ENCODE results near the gene COL8A1. TPM values are rescaled to one million over a fixed set of nuclear protein-coding genes. Genes with fewer than 3 reads are reported as not detected.

The COL8A1 gene
- total RNA-seq, 1 donor from 2014 or later: 123 TPM

GRCh38 chr3:99758502-99759177 is 120.2 kb downstream of the COL8A1 start:
- no peaks in the 10 kb centered on the region for H3K27me3 Mint-ChIP-seq (ENCODE audit: low read depth, unreplicated experiment)
- no peaks in the 10 kb centered on the region for H3K9me3 ChIP-seq (ENCODE audit: insufficient read depth, low read depth, low read length)
- no peak overlapping the region for H3K4me2 ChIP-seq (ENCODE audit: low read length)
- H2AFZ ChIP-seq (ENCODE audit: low read depth, low read length): no peak overlapping the region
- H3K9me3 Mint-ChIP-seq (ENCODE audit: unreplicated experiment): no peaks in the 10 kb centered on the region
- peaks cover 32% of the 10 kb centered on the region for H3K4me1 Mint-ChIP-seq (ENCODE audit: low read depth, unreplicated experiment)
- peaks cover 3% of the 10 kb centered on the region for H3K36me3 Mint-ChIP-seq (ENCODE audit: low read depth, unreplicated experiment)
- H3K36me3 ChIP-seq (ENCODE audit: insufficient read depth, low read length): peaks cover 2% of the 10 kb centered on the region
- DNase-seq (ENCODE audit: low read depth) (no peak), FAIRE-seq (no peak)
- no peak overlapping the region for H3K27ac Mint-ChIP-seq (ENCODE audit: unreplicated experiment)
- H3K27ac ChIP-seq (ENCODE audit: low read depth, low read length): no peak overlapping the region
- no peak overlapping the region for H3K4me3 ChIP-seq (ENCODE audit: insufficient read depth, low read depth, low read length)
- no peaks in the 10 kb centered on the region for H3K27me3 ChIP-seq (ENCODE audit: insufficient read depth, low read length)
- TF ChIP-seq EZH2 (IDR thresholded peaks at IDR 0.05; ENCODE audit: insufficient read depth, low read length) (no peak), CTCF (IDR thresholded peaks at IDR 0.05; ENCODE audit: insufficient read depth, low read depth, low read length) (no peak)
- H3K4me3 Mint-ChIP-seq (ENCODE audit: unreplicated experiment): no peak overlapping the region
- H3K79me2 ChIP-seq (ENCODE audit: insufficient read depth, low read length): no peaks in the 10 kb centered on the region
- H3K4me1 ChIP-seq (ENCODE audit: insufficient read depth, low read length): peaks cover under 1% of the 10 kb centered on the region
- no peaks in the 10 kb centered on the region for H4K20me1 ChIP-seq (ENCODE audit: insufficient read depth, low read length)
- H3K9ac ChIP-seq (ENCODE audit: low read length): no peak overlapping the region

GRCh38 chr3:99760031-99760430 is 121.6 kb downstream of the COL8A1 start:
- FAIRE-seq: no peak
- H3K4me1 Mint-ChIP-seq (ENCODE audit: low read depth, unreplicated experiment): peaks cover 40% of the 10 kb centered on the region

More at GRCh38 chr3:99760031-99760430, 121.6 kb downstream of the COL8A1 start:
- Mint-ChIP-seq H3K27ac (ENCODE audit: unreplicated experiment) (no peak overlapping the region), H3K4me3 (ENCODE audit: unreplicated experiment) (no peak overlapping the region), H3K27me3 (ENCODE audit: low read depth, unreplicated experiment) (no peaks in the 10 kb centered on the region), H3K36me3 (ENCODE audit: low read depth, unreplicated experiment) (peaks cover 3% of the 10 kb centered on the region), H3K9me3 (ENCODE audit: unreplicated experiment) (no peaks in the 10 kb centered on the region)
- Histone ChIP-seq H3K4me1 (ENCODE audit: insufficient read depth, low read length) (no peaks in the 10 kb centered on the region), H3K79me2 (ENCODE audit: insufficient read depth, low read length) (no peaks in the 10 kb centered on the region), H3K9ac (ENCODE audit: low read length) (no peak overlapping the region), H3K9me3 (ENCODE audit: insufficient read depth, low read depth, low read length) (no peaks in the 10 kb centered on the region), H3K4me3 (ENCODE audit: insufficient read depth, low read depth, low read length) (no peak overlapping the region), H3K4me2 (ENCODE audit: low read length) (no peak overlapping the region), H3K36me3 (ENCODE audit: insufficient read depth, low read length) (no peaks in the 10 kb centered on the region), H2AFZ (ENCODE audit: low read depth, low read length) (no peak overlapping the region), H3K27me3 (ENCODE audit: insufficient read depth, low read length) (no peaks in the 10 kb centered on the region), H4K20me1 (ENCODE audit: insufficient read depth, low read length) (no peaks in the 10 kb centered on the region), H3K27ac (ENCODE audit: low read depth, low read length) (no peak overlapping the region)
- TF ChIP-seq CTCF (IDR thresholded peaks at IDR 0.05; ENCODE audit: insufficient read depth, low read depth, low read length) (no peak), EZH2 (IDR thresholded peaks at IDR 0.05; ENCODE audit: insufficient read depth, low read length) (no peak)
- DNase-seq (ENCODE audit: low read depth): no peak
